NCI-H510A treated with DMSO at 0.1 percent for 48 hours (cell line): ENCODE measurements around the gene CHKA.

Experiments
- DNase-seq: peaks from one replicate; lab custom pipeline; 2025; lab: John Stamatoyannopoulos, UW

Gene CHKA

DNA sequence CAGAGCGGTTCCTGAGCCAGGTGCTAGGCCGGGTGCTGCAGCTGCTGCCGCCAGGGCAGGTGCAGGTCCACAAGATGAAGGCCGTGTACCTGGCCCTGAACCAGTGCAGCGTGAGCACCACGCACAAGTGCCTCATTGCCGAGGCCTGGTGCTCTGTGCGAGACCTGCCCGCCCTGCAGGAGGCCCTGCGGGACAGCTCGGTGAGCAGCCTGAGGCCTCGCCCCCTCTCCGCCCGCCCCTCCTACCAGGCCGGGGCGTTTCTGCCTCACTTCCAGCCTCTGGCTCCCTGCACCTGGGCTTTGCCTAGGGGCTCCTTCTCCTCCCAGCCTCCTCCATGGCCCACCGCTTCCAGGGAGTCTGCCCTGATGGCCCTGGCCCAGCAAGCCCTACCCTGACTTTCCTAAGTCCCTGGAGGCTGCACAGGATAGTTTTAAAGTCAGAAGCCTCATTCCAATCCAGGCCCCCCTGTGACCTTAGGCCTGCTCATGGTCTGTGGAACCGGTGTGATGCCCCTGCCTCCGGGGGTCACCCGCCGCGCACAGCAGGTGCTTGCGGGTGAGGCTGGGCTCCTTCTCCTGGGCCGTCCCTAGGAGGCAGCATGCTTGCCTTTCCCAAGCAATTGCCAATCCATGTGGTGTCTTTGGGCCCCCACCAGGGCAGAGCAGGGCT lies 76.9 kb downstream of the CHKA start:
- peak; percentile 75 for DNase-seq

GRCh38 chr11:68043349-68044144 lies 77.6 kb downstream of the CHKA start:
- peak; percentile 67 for DNase-seq

DNA sequence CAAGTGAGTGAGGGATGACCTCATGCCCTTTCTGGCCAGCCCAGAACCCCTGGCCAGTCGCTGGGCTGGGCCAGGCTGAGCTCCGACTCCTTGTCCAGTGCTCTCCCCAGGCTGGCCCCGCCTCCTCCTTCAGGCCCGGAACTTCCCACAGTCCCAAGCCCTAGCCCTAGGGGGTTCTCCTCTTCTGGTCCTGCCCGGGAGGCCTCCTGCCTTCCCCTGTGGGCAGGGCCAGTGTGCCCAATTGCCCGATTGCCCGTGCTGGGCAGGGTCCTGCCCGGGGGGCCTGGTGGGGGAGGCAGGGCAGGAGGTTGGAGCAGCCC lies 78.2 kb downstream of the CHKA start:
- DNase-seq, result no peak

GRCh38 chr11:68042219-68043028 lies 78.8 kb downstream of the CHKA start:
- DNase-seq, result no peak

- DNase-seq, result no peak
Measured at GRCh38 chr11:68041617-68042218, 79.5 kb downstream of the CHKA start.

- no peak for DNase-seq
Measured at GRCh38 chr11:68040957-68041591, 80.1 kb downstream of the CHKA start.

GRCh38 chr11:68040101-68040956 lies 80.9 kb downstream of the CHKA start:
- DNase-seq, result peak; percentile 26

- DNase-seq, result no peak
Measured at GRCh38 chr11:68039526-68040086, 81.6 kb downstream of the CHKA start.

GRCh38 chr11:68038718-68039525 lies 82.3 kb downstream of the CHKA start, which contains the start of gene TCIRG1:
TSS of gene TCIRG1 (plus strand) at chr11:68039025. CDS start at chr11:68041272, 2,247 bp downstream.
- no peak for DNase-seq

GRCh38 chr11:68038226-68038717 lies 82.9 kb downstream of the CHKA start:
- no peak for DNase-seq

DNA sequence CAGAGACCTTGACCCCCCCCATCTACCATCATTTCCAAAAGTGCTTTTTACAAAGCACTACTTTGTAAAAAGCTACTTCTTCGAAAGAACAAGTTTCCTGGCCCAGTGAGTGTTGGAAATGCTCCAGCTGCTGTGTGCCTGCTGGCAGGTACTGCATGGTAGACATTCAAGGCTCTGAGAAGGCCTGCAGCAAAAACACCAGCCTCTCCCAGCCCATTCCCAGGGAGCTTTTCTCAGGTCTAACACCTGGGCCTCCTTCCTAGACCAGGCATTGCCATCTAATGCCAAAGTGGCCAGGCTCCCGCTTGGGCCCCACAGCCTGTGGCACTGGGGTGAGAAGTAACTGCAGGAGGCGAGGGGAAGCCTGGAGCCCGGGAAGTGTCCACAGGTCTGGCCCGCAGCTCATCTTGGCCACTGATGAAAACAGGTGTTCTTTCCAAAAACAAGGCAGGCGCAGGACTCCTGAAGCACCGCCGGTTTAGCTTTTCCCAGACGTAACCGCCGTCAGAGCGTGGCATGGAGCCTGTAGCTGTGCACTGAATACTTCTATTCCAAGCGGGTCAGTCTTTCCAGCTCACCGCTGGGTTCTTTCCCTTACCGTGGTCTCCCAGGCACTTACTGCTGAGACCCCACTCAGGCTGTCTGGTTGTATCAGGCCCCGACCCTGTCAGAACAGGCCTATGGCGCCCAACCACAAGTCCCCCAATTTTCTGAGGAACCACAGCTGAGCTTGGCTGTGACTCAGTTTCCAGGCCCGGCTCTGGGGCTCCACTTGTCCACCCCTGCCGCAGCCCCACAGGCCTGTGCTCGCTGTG lies 83.6 kb downstream of the CHKA start:
- no peak for DNase-seq

DNA sequence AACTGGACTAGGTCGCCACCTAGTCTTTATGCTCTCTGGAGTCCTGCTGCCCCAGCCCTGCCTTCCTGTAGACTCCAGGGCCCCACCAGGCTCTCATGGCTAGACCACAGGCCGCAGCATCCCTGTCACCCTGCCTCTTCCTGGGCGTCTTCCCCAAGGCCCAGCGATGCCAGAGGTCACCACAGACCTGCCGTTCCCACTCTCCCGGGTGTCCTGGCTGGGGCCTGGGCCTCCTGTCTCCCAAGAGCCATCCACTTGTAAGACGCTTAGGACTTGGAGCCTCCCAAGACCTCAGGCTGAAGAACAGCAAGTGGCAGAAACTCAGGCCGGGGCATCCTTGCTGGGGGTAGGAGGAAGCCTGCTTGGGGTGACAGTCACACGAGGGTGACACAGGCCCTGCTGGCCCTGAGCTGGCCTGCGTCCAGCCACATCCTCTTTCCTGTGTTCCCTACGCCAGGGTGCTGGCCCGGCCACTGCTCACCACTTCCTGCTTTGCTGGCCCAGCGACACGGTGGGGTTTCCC lies 84.4 kb downstream of the CHKA start:
- no peak for DNase-seq

GRCh38 chr11:68036141-68036716 lies 85.0 kb downstream of the CHKA start:
- no peak for DNase-seq

GRCh38 chr11:68035266-68035876 lies 85.8 kb downstream of the CHKA start:
- no peak for DNase-seq

GRCh38 chr11:68033708-68034045 lies 87.5 kb downstream of the CHKA start:
- no peak for DNase-seq

DNA sequence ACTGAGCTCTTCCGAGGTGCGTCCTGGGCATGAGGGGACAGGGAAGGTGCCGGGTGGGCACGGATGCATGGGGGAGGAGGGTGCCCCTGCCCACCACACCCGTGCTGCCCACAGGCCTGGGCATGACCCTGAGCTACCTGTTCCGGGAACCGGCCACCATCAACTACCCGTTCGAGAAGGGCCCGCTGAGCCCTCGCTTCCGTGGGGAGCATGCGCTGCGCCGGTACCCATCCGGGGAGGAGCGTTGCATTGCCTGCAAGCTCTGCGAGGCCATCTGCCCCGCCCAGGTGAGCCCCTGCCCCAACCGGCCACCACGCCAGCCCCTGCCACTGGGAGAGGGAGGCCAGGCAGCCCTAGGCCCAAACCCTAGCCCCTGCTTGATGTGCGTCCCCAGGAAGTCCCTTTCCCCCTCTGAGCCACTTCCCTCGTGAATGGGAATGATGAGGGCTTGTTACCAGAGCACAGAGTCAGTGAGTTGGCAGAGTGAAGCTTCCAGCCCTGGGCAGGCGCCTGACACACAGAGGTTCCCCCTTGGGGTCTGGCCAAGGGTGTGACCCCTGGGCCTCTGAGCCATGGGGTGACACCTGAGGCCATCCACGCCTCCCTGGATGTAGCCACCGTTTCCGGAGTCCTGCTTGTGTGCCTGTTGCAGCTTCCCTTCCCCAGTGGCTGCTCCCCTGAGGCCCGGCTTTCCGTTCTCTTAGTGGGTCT lies 88.0 kb downstream of the CHKA start:
- no peak for DNase-seq

GRCh38 chr11:68032003-68032402 lies 89.2 kb downstream of the CHKA start:
- DNase-seq, result no peak
